ENCODE measurements around the gene CERS2. TPM values are rescaled to one million over a fixed set of nuclear protein-coding genes. Genes with fewer than 3 reads are reported as not detected.

CERS2 gene
- total and polyA plus RNA-seq, 2 of the 4 experiments (the other 2 are of a cell fraction), result 118 to 127 TPM

GRCh38 chr1:151002051-151002450 is 27.4 kb upstream of the CERS2 start:
- no peak overlapping the region for H4K91ac ChIP-seq (ENCODE audit: insufficient read depth, low read depth, low read length)
- H2BK20ac ChIP-seq (ENCODE audit: low read depth, low read length), result no peak overlapping the region
- no peak overlapping the region for H3K9ac ChIP-seq (ENCODE audit: low read depth, low read length)
- CTCF ChIA-PET, result no interaction called here
- no peak for DNase-seq
- H3K9me1 ChIP-seq (ENCODE audit: insufficient read depth, low read length), result peaks cover 13% of the 10 kb centered on the region
- no peak overlapping the region for H2BK120ac ChIP-seq (ENCODE audit: low read depth, low read length)
- H3K56ac ChIP-seq (ENCODE audit: extremely low read depth, insufficient read depth, low read length), result no peak overlapping the region
- no peak overlapping the region for H3K4me2 ChIP-seq (ENCODE audit: low read depth, low read length)
- H3K79me1 ChIP-seq (ENCODE audit: low read depth in 1 of 2, low read length in 2 of 2), result peaks cover 7 to 12% of the 10 kb centered on the region in 2 experiments
- no TSS peak for BruUV-seq (replicated peaks)
- peaks cover 29% of the 10 kb centered on the region for H3K36me3 ChIP-seq (ENCODE audit: control insufficient read depth, insufficient read depth, low read length)
- H3K4me1 ChIP-seq (ENCODE audit: control insufficient read depth, insufficient read depth, low read length), result peaks cover 9% of the 10 kb centered on the region
- intact Hi-C loops (cut with micrococcal nuclease) (loop anchor here (10.0 kb wide), 1 partner anchor 437 kb away; no protein-coding TSS in a partner anchor), dilution Hi-C loops (cut with HindIII; ENCODE audit: low sequenced_read_pairs, unreplicated experiment) (no loop called here), in situ Hi-C loops (cut with MboI; ENCODE audit: low sequenced_read_pairs) (no loop called here)
- H3K23ac ChIP-seq (ENCODE audit: low read depth, low read length), result no peak overlapping the region
- H3K27ac ChIP-seq (ENCODE audit: insufficient read depth, low read length), result no peak overlapping the region
- H2BK5ac ChIP-seq (ENCODE audit: low read depth, low read length, poor library complexity, severe bottlenecking), result no peak overlapping the region
- POLR2A ChIA-PET (ENCODE audit: unreplicated experiment), result no interaction called here
- H4K8ac ChIP-seq (ENCODE audit: low read depth in 2 of 2, low read length in 2 of 2), result no peak overlapping the region
- 67% methylated on average over 1 of the region's 3 CpGs; no CpG with 5 or more reads in 1 of the 2 experiments for WGBS, 2 experiments (ENCODE audit: extremely low coverage in 2 of 2, insufficient read length in 1 of 2)
- no peak overlapping the region for H2AK5ac ChIP-seq (ENCODE audit: low read depth, low read length)
- H3K9me3 ChIP-seq (ENCODE audit: control insufficient read depth, insufficient read depth, low read length), result no peaks in the 10 kb centered on the region
- no peak overlapping the region for H2AK9ac ChIP-seq (replicated peaks; ENCODE audit: low read depth, low read length, poor library complexity)
- ATAC-seq (ENCODE audit: low read depth), result no peak
- H4K5ac ChIP-seq (ENCODE audit: low read depth, low read length), result no peak overlapping the region
- TF ChIP-seq BHLHE40 (IDR thresholded peaks at IDR 0.05; ENCODE audit: low read depth, low read length) (no peak), SMC3 (IDR thresholded peaks at IDR 0.05; ENCODE audit: low read depth, low read length) (no peak), RCOR1 (IDR thresholded peaks at IDR 0.05; ENCODE audit: insufficient replicate concordance, low read length) (no peak), ELK1 (IDR thresholded peaks at IDR 0.05; ENCODE audit: borderline replicate concordance, low read depth, low read length) (no peak), MAZ (IDR thresholded peaks at IDR 0.05; ENCODE audit: borderline replicate concordance, low read depth, low read length) (no peak), CTCF (conservative IDR thresholded peaks at IDR 0.05; ENCODE audit: low read depth, low read length) (no peak), CEBPB (IDR thresholded peaks at IDR 0.05; ENCODE audit: low read depth, low read length) (no peak), MAFK (IDR thresholded peaks at IDR 0.05; ENCODE audit: low read depth, low read length) (no peak), NFE2L2 (IDR thresholded peaks at IDR 0.05; ENCODE audit: low read depth, low read length) (no peak), USF2 (IDR thresholded peaks at IDR 0.05; ENCODE audit: low read depth, low read length) (no peak), POLR2A (IDR thresholded peaks at IDR 0.05; ENCODE audit: low read depth, low read length) (no peak), RFX5 (IDR thresholded peaks at IDR 0.05; ENCODE audit: low read depth, low read length) (no peak), FOS (IDR thresholded peaks at IDR 0.05; ENCODE audit: low read depth, low read length) (no peak), CHD1 (IDR thresholded peaks at IDR 0.05; ENCODE audit: low read depth, low read length) (no peak), RAD21 (IDR thresholded peaks at IDR 0.05; ENCODE audit: low read length) (no peak), MXI1 (IDR thresholded peaks at IDR 0.05; ENCODE audit: borderline replicate concordance, low read depth, low read length) (no peak)
- H3K14ac ChIP-seq (replicated peaks; ENCODE audit: low read depth, low read length), result no peak overlapping the region
- no peak overlapping the region for H2AFZ ChIP-seq (replicated peaks; ENCODE audit: low read length, poor library complexity)
- H3K4ac ChIP-seq (ENCODE audit: low read depth, low read length), result no peak overlapping the region
- H3K4me3 ChIP-seq (ENCODE audit: insufficient read depth, low read depth, low read length), result no peak overlapping the region
- no peaks in the 10 kb centered on the region for H3K27me3 ChIP-seq (ENCODE audit: control insufficient read depth, insufficient read depth, low read length)
- no peaks in the 10 kb centered on the region for H4K20me1 ChIP-seq (ENCODE audit: insufficient read depth, low read length)
- H2BK15ac ChIP-seq (ENCODE audit: low read depth, low read length), result no peak overlapping the region
- H3K18ac ChIP-seq (ENCODE audit: low read depth, low read length), result no peak overlapping the region
